GM23248 (cell line): ENCODE measurements around the gene NCBP1.

Experiments
- EZH2 ChIP-seq: fragments of 200-600 bp; sonication (generic); IDR thresholded peaks from 2 replicates; pipeline ENCODE4 v1.6.1; 2018; ENCODE audit warnings: antibody characterized with exemption, mild to moderate bottlenecking; ENCODE audit not compliant: insufficient read depth, poor library complexity, severe bottlenecking
- EZH2phosphoT487 ChIP-seq: fragments of 200-600 bp; sonication (generic); IDR thresholded peaks from 2 replicates; pipeline ENCODE4 v1.6.1; 2018; ENCODE audit warnings: antibody characterized with exemption, moderate library complexity, mild to moderate bottlenecking, low read depth; ENCODE audit not compliant: insufficient read depth

DNA sequence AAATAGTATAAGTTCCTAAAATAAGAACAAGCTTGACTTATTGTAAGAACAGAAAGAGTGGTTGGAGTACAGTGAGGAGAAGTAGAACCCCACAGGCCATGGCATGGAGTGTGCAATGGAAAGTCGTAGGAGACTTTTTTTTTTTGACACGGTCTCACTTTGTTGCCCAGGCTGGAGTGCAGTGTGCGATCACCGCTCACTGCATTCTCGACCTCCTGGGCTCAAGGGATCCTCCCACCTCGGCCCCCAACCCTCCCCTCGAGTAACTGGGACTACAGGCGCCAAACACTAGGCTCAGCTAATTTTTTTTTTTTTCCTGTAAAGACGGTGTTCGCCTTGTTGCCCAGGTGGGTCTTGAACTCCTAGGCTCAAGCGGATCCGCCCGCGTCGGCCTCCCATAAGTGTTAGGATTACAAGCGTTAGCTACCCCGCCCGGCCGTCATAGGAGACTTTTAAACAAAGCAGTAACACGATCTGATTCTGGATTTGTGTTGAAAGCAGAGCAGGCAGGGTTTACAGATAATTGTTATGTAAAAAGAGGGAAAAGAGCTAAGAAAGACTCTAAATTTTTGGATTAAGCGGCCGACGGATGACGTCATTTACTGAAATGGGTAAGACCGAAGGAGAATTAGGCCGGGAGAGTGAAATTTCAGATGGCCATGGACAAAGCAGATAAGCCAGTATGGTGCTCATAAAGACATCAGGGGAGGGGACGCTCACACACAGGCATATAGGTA, 1.2 kb upstream of the NCBP1 start:
- no peak for TF ChIP-seq EZH2
- no peak for TF ChIP-seq EZH2phosphoT487
